K562 (cell line): ENCODE measurements around the gene LAMA3. TPM values are rescaled to one million over a fixed set of nuclear protein-coding genes. Genes with fewer than 3 reads are reported as not detected.

Source experiments
- ATAC-seq: fragments of 200-7000 bp; cut with Tn5 transposase; 3 replicates; pipeline ENCODE4 v1.9.1; 2020; ENCODE audit warnings: moderate library complexity
- BruUV-seq: library from RNA; stranded (reverse); fragments of 400-500 nt; replicated peaks from 2 replicates; lab custom pipeline; 2021; lab: Mats Ljungman, UMichigan
- CTCF ChIA-PET: fragments of 300-600 bp; formaldehyde crosslinking; extraction: SDS; loops from one replicate; lab custom pipeline; 2021; ENCODE audit warnings: low intra/inter-chr PET ratio; lab: Yijun Ruan, JAX
- POLR2A ChIA-PET: fragments of 300-600, 350-650 bp; sonication (Branson Sonifier 250); formaldehyde crosslinking; extraction: SDS; loops from one replicate; lab custom pipeline; 2021; ENCODE audit warnings: antibody characterized with exemption, inconsistent platforms; lab: Yijun Ruan, JAX
- DNase-seq, 4 experiments: peaks; one replicate each; pipeline versions ENCODE4 v3.0.0 to v3.0.0-alpha.2; 2011 to 2018; ENCODE audit warnings: low spot score in 3 of 4, mixed read lengths in 3 of 4; ENCODE audit errors: extremely low read depth in 1 of 4
- FAIRE-seq: peaks from 2 replicates; lab custom pipeline; 2011; peaks lifted over from hg19 to GRCh38; lab: Jason Lieb, UNC
- H2AFZ ChIP-seq: 2 replicates; pipeline ENCODE4 v1.6.0; 2011; ENCODE audit warnings: low read depth, low read length, control low read depth, inconsistent platforms
- H3K27ac ChIP-seq: fragments of 200-600 bp; 3 replicates; pipeline ENCODE4 v1.8.0; 2011; ENCODE audit warnings: low read depth, mild to moderate bottlenecking, control low read depth, inconsistent platforms, low read length, moderate library complexity, mixed read lengths; ENCODE audit errors: extremely low read depth
- H3K27me3 ChIP-seq, 2 experiments: fragments of 300-600 bp in 1 of 2; 2 replicates in 1 of 2; 3 replicates in 1 of 2; pipeline versions ENCODE4 v1.6.0 to v1.8.0; 2011; ENCODE audit warnings: inconsistent platforms in 2 of 2, low read length in 2 of 2, mild to moderate bottlenecking in 1 of 2, mixed read lengths in 1 of 2, moderate library complexity in 1 of 2; ENCODE audit not compliant: control insufficient read depth in 2 of 2, insufficient read depth in 2 of 2
- H3K36me3 ChIP-seq: fragments of 300-600 bp; 3 replicates; pipeline ENCODE4 v1.8.0; 2011; ENCODE audit warnings: mild to moderate bottlenecking, low read length, inconsistent platforms; ENCODE audit not compliant: control insufficient read depth, insufficient read depth
- H3K4me1 ChIP-seq, 2 experiments: fragments of 200-600 bp in 1 of 2; replicated peaks in 1 of 2; 2 replicates in 1 of 2; 3 replicates in 1 of 2; pipeline versions ENCODE4 v1.5.1 to v1.8.0; 2011; ENCODE audit warnings: inconsistent platforms in 2 of 2, low read length in 2 of 2, mild to moderate bottlenecking in 1 of 2, mixed read lengths in 1 of 2, moderate library complexity in 1 of 2; ENCODE audit not compliant: control insufficient read depth in 2 of 2, insufficient read depth in 2 of 2
- H3K4me2 ChIP-seq: 2 replicates; pipeline ENCODE4 v1.6.1; 2011; ENCODE audit warnings: low read length, control low read depth, inconsistent platforms, mixed read lengths; ENCODE audit not compliant: insufficient read depth
- H3K4me3 ChIP-seq: fragments of 200-600 bp; sonication (generic), shearing (Covaris generic); 2 replicates; pipeline ENCODE4 v1.5.1; 2016; ENCODE audit warnings: control low read depth, inconsistent platforms
- H3K79me2 ChIP-seq: fragments of 200-600 bp; 3 replicates; pipeline ENCODE4 v1.8.0; 2011; ENCODE audit warnings: low read length, inconsistent platforms; ENCODE audit not compliant: control insufficient read depth, insufficient read depth
- H3K9ac ChIP-seq, 2 experiments: 2 replicates each; pipeline versions ENCODE4 v1.6.0 to v1.6.1; 2011; ENCODE audit warnings: low read depth in 2 of 2, low read length in 2 of 2, control low read depth in 1 of 2, inconsistent platforms in 1 of 2, mild to moderate bottlenecking in 1 of 2, mixed read lengths in 1 of 2; ENCODE audit not compliant: insufficient read depth in 1 of 2
- H3K9me1 ChIP-seq: one replicate; pipeline ENCODE4 v1.6.0; 2011; ENCODE audit warnings: inconsistent platforms, mild to moderate bottlenecking, low read length, moderate library complexity; ENCODE audit not compliant: control insufficient read depth, insufficient read depth
- H3K9me3 ChIP-seq: replicated peaks from 2 replicates; pipeline ENCODE4 v1.5.1; 2011; ENCODE audit warnings: low read depth, low read length, inconsistent platforms; ENCODE audit not compliant: control insufficient read depth, insufficient read depth
- H4K20me1 ChIP-seq: replicated peaks from 2 replicates; pipeline ENCODE4 v1.6.1; 2011; ENCODE audit warnings: low read length, inconsistent platforms, mixed read lengths; ENCODE audit not compliant: control insufficient read depth, insufficient read depth
- CBFB ChIP-seq: sonication (generic); formaldehyde crosslinking; IDR thresholded peaks from 2 replicates; pipeline ENCODE4 v1.4.0; 2020; ENCODE audit warnings: mild to moderate bottlenecking, missing genetic modification reagents
- CHD1 ChIP-seq: fragments of 200-600 bp; sonication (generic); IDR thresholded peaks from one replicate; pipeline ENCODE4 v1.6.1; 2012; ENCODE audit warnings: mild to moderate bottlenecking, moderate library complexity, low read length, inconsistent platforms
- COPS2 ChIP-seq: fragments of 450-650 bp; conservative IDR thresholded peaks from 2 replicates; pipeline ENCODE4 v1.6.1; 2016; ENCODE audit warnings: mild to moderate bottlenecking, moderate library complexity
- ETV6 ChIP-seq, 3 experiments: fragments of 150-350 bp in 1 of 3; sonication (generic) in 1 of 3; formaldehyde crosslinking in 1 of 3; IDR thresholded peaks; 2 replicates each; pipeline versions ENCODE4 v1.6.1 to v1.8.0; 2014 to 2022; ENCODE audit warnings: borderline replicate concordance in 2 of 3, low read depth in 2 of 3, antibody characterized with exemption in 1 of 3, low read length in 1 of 3, mild to moderate bottlenecking in 1 of 3, missing genetic modification reagents in 1 of 3
- HMGN3 ChIP-seq: IDR thresholded peaks from 2 replicates; pipeline ENCODE4 v1.6.1; 2011; ENCODE audit warnings: borderline replicate concordance, low read depth, mild to moderate bottlenecking, mixed read lengths, low read length; ENCODE audit not compliant: insufficient read length; ENCODE audit errors: extremely low read depth
- RAD51 ChIP-seq: fragments of 450-650 bp; IDR thresholded peaks from 2 replicates; pipeline ENCODE4 v1.7.1; 2016; ENCODE audit warnings: low read depth, mild to moderate bottlenecking, borderline replicate concordance
- ZEB2 ChIP-seq: fragments of 450-650 bp; IDR thresholded peaks from 2 replicates; pipeline ENCODE4 v1.6.1; 2016
- WGBS: fragments of 100-300 bp; shearing (Covaris generic); methylation state at CpG from one replicate; pipeline ENCODE4 v1.1.6; 2016; ENCODE audit warnings: low coverage, mixed read lengths; ENCODE audit not compliant: insufficient coverage; ENCODE audit errors: missing lambda C conversion rate; 5-methylcytosine and 5-hydroxymethylcytosine counted together
- in situ Hi-C: fragments of 300-500 bp; cut with MboI; formaldehyde crosslinking; loops from 4 replicates; pipeline ENCODE4 v1.15.0; 2018; ENCODE audit warnings: inconsistent platforms, mixed read lengths
- intact Hi-C: fragments of 100-400 bp; cut with micrococcal nuclease; formaldehyde crosslinking; loops from 2 replicates; pipeline ENCODE4 v1.14.2; 2022
- polyA plus RNA-seq, 8 experiments: library from polyadenylated mRNA; depleted of rRNA in 4 of 8; stranded (reverse) in 5 of 8; unstranded in 3 of 8; fragments of >200 nt; fragmentation: Nextera tagmentation in 2 of 8; fragmentation: Illumina TruSeq in 1 of 8; extraction: Ambion mirVana in 2 of 8; extraction: Trizol in 1 of 8; gene quantifications; 2 replicates each; pipeline versions ENCODE4 v1.2.1 to v1.2.3, GENCODE V29; 2011 to 2014; ENCODE audit warnings: inconsistent platforms in 1 of 8, missing spikeins in 1 of 8
- total RNA-seq, 7 experiments: library from RNA; depleted of rRNA in 6 of 7; stranded (reverse); fragments of >200 nt in 6 of 7; fragmentation: Illumina TruSeq in 2 of 7; extraction: Trizol in 2 of 7; gene quantifications; 2 replicates each; pipeline versions ENCODE4 v1.2.1 to v1.2.3, GENCODE V29; 2011 to 2021; ENCODE audit warnings: low replicate concordance in 1 of 7
- TF ChIP-seq, protein P1 (sequence below): fragments of 450-650 bp; IDR thresholded peaks from one replicate; pipeline ENCODE4 v1.6.1; 2018; ENCODE audit warnings: mild to moderate bottlenecking, moderate library complexity; ENCODE audit not compliant: partially characterized antibody
- TF ChIP-seq, protein P2 (sequence below): fragments of 450-650 bp; formaldehyde crosslinking; IDR thresholded peaks from 2 replicates; pipeline ENCODE4 v1.4.0; 2022; ENCODE audit warnings: missing genetic modification characterization

Gene LAMA3
- total and polyA plus RNA-seq, 9 of the 15 experiments (the other 6 are each of a cell fraction or from before 2014, with no cell fraction given), result 0.07 TPM; not detected in 8

DNA sequence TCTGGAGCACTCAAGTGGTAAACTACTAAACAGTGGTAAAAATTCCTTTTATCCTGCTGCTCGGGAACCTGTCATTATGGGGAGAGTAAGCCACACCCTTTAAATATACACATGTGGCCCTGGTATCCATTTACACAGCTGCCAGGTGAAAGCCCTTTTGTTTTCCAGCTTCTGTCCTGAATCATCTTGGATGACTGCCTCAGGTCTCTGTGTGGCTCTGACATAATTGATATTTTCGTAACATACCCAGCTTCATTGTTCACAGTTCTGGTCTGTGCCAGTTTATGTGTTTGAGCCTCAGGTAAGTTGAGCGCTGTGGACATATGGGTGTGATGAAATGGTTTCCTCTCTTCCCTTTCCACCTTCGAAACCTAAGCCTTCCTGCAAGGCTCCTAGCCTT, 309.6 kb downstream of the LAMA3 start:
- POLR2A ChIA-PET, result interaction anchor here (0.6 to 0.7 kb wide), 2 partner anchors 220 to 413 kb away, joined by 3 read pairs; no protein-coding TSS in a partner anchor
- no peaks in the 10 kb centered on the region for H3K36me3 ChIP-seq
- no TSS peak for BruUV-seq
- no peak overlapping the region for H3K4me2 ChIP-seq
- TF ChIP-seq COPS2, result no peak
- no peak for TF ChIP-seq RAD51
- TF ChIP-seq, all 486 proteins: peak for 0
- 0% methylated on average over 4 of the region's 4 CpGs for WGBS
- Histone ChIP-seq H4K20me1 (no peaks in the 10 kb centered on the region), H3K27ac (no peak overlapping the region), H3K27me3 (no peaks in the 10 kb centered on the region), H2AFZ (no peak overlapping the region), H3K4me1 (no peaks in the 10 kb centered on the region), H3K9ac (no peak overlapping the region), H3K79me2 (no peaks in the 10 kb centered on the region), H3K4me3 (no peak overlapping the region), H3K9me1 (no peaks in the 10 kb centered on the region), H3K9me3 (no peaks in the 10 kb centered on the region)
- in situ Hi-C loops (no loop called here), intact Hi-C loops (no loop called here)
- no peak for ATAC-seq
- DNase-seq, result no peak
- no peak for FAIRE-seq
- CTCF ChIA-PET, result no interaction called here

DNA sequence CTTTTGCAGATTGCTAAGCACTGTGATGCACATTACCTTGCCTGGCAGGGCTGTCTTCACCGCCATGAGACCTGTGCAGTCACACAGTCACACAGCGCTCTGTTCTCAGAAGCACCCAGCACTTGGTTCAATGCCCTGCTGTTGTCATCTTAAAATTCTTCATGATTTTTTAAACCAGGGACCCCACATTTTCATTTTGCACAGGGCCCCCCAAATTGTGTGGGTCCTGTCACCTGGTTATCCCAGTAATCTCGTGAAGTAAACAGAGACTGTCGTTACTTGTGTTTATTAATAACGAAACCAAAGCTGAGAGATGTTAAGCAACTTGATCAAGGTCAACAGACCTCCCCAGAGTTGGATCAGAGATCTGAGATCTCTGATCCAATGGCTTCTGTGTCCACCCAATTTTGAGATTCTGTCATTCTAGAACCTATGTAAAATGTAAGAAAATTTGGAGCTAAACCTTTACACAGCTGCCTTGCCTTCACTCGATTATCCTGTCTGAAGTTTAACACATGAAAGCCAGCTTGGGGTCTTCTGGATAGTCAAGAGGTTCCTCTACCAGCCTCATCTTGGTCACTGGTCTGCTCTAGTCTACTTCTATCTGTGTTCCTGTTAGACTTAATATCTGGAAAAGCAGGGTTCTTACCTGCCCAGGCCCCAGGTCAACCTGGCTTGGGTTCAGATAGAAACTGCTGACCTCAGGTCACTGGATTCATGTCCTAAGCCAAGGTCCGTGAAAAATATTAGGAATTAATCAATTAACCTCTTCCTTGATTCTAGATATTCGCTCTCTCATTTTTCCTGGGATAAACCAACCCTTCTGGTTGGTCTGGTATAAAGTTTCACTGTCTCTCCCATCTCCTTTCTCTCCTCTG, 311.6 kb downstream of the LAMA3 start:
- no peaks in the 10 kb centered on the region for H3K79me2 ChIP-seq
- no peak overlapping the region for H3K9ac ChIP-seq
- H4K20me1 ChIP-seq, result no peaks in the 10 kb centered on the region
- no peaks in the 10 kb centered on the region for H3K4me1 ChIP-seq
- FAIRE-seq (no peak), ATAC-seq (no peak; the same call in 2 of the 3 replicates), DNase-seq (no peak)
- ChIA-PET POLR2A (no interaction called here), CTCF (no interaction called here)
- BruUV-seq, result no TSS peak
- H3K9me3 ChIP-seq, result no peaks in the 10 kb centered on the region
- H2AFZ ChIP-seq, result no peak overlapping the region
- WGBS, result 0% methylated on average over 8 of the region's 8 CpGs
- H3K4me2 ChIP-seq, result no peak overlapping the region
- intact Hi-C loops, result no loop called here
- TF ChIP-seq CBFB (CRISPR knock-in tag) (no peak), CHD1 (no peak), ZEB2 (no peak), ETV6 (IDR thresholded peaks at IDR 0.05; ENCODE audit: borderline replicate concordance in 1 of 2, low read depth in 2 of 2, low read length in 1 of 2) (no peak), ETV6 (CRISPR knock-in tag; IDR thresholded peaks at IDR 0.05; ENCODE audit: borderline replicate concordance) (no peak), HMGN3 (no peak)
- TF ChIP-seq, protein P1, sequence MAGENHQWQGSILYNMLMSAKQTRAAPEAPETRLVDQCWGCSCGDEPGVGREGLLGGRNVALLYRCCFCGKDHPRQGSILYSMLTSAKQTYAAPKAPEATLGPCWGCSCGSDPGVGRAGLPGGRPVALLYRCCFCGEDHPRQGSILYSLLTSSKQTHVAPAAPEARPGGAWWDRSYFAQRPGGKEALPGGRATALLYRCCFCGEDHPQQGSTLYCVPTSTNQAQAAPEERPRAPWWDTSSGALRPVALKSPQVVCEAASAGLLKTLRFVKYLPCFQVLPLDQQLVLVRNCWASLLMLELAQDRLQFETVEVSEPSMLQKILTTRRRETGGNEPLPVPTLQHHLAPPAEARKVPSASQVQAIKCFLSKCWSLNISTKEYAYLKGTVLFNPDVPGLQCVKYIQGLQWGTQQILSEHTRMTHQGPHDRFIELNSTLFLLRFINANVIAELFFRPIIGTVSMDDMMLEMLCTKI, result no peak
- TF ChIP-seq, protein P2, sequence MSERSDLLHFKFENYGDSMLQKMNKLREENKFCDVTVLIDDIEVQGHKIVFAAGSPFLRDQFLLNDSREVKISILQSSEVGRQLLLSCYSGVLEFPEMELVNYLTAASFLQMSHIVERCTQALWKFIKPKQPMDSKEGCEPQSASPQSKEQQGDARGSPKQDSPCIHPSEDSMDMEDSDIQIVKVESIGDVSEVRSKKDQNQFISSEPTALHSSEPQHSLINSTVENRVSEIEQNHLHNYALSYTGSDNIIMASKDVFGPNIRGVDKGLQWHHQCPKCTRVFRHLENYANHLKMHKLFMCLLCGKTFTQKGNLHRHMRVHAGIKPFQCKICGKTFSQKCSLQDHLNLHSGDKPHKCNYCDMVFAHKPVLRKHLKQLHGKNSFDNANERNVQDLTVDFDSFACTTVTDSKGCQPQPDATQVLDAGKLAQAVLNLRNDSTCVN (CRISPR knock-in tag), result no peak
- in situ Hi-C loops, result no loop called here
- H3K4me3 ChIP-seq, result no peak overlapping the region
- H3K27me3 ChIP-seq, result no peaks in the 10 kb centered on the region
- no peak overlapping the region for H3K27ac ChIP-seq
- H3K9me1 ChIP-seq, result no peaks in the 10 kb centered on the region
- H3K36me3 ChIP-seq, result no peaks in the 10 kb centered on the region
